GM19239 (cell line): ENCODE results near the gene IRX2.

Source experiments
- DNase-seq: peaks from one replicate; pipeline ENCODE4 v3.0.0; 2011; ENCODE audit warnings: low spot score; ENCODE audit not compliant: insufficient read length
- FAIRE-seq: peaks from 2 replicates; lab custom pipeline; 2011; peaks lifted over from hg19 to GRCh38; lab: Jason Lieb, UNC

Gene IRX2

DNA sequence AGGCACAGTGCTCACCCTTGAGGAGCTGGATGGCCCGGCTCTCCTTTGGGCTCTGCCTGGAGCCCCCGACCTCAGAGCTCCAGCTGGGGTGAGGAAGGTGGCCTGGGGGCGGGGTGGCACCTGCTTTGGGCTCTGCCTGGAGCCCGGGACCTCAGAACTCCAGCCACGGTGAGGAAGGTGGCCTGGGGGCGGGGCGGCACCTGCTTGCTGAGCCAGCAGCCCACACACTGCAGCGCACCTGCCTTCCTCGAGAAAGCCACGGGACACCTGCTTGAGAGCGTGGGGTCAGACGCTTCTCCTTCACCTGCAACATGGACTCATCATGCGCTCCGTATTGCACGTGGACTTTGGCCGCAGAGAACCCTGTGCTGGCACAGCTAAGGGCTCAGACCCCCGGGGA lies 51.8 kb downstream of the IRX2 start:
- DNase-seq (no peak), FAIRE-seq (no peak)

- FAIRE-seq, result no peak
- DNase-seq, result no peak
Measured at GRCh38 chr5:2699231-2699630, 52.2 kb downstream of the IRX2 start.

DNA sequence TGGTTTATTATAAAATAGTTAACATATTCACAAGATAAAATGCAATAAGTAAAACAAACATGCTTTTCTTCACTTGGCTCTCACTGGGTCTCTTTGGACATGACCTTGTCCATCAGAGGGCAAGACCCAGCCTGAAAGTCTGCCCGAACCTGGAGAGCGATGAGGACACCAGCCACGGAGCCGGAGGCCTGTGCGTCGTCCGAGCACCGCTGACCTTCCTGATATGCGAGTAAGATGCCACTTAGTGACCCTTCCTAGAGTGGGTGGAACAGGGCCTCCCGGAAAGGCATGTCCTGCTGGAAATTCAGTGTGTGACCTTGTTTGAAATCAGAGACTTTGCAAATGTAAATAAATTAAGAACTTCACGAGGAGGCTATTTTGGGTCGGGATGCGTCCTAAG lies 52.9 kb downstream of the IRX2 start:
- DNase-seq, result no peak
- FAIRE-seq, result no peak

- DNase-seq, result no peak
- FAIRE-seq, result no peak
Measured at GRCh38 chr5:2697446-2698200, 53.9 kb downstream of the IRX2 start.

- no peak for DNase-seq
- FAIRE-seq, result no peak
Measured at GRCh38 chr5:2697041-2697440, 54.4 kb downstream of the IRX2 start.
